Central memory CD8-positive, alpha-beta T cell (primary cell): ENCODE data around the gene C2orf15.

Source experiments
- ATAC-seq: fragments of 150-1000 bp; cut with Tn5 transposase; replicated peaks from 2 replicates; pipeline ENCODE4 v1.10.0; 2022; ENCODE audit warnings: mild to moderate bottlenecking, moderate FRiP score, moderate number of reproducible peaks; ENCODE audit not compliant: poor library complexity, severe bottlenecking; ENCODE audit errors: extremely low read depth
- DNase-seq, 2 donors: peaks; one replicate each; pipeline ENCODE4 v3.0.0; 2021; ENCODE audit warnings: low spot score in 2 of 2
- H3K27ac Mint-ChIP-seq: one replicate; pipeline ENCODE4 v1.8.0; 2022; ENCODE audit warnings: low read depth, mild to moderate bottlenecking, moderate library complexity, mixed read lengths
- H3K27me3 Mint-ChIP-seq: one replicate; pipeline ENCODE4 v1.8.0; 2022; ENCODE audit warnings: mixed read lengths
- H3K36me3 Mint-ChIP-seq: one replicate; pipeline ENCODE4 v1.8.0; 2022; ENCODE audit warnings: mild to moderate bottlenecking, moderate library complexity, mixed read lengths; ENCODE audit not compliant: insufficient read depth
- H3K4me1 Mint-ChIP-seq: one replicate; pipeline ENCODE4 v1.8.0; 2022; ENCODE audit warnings: mixed read lengths
- H3K4me3 Mint-ChIP-seq: one replicate; pipeline ENCODE4 v1.8.0; 2022; ENCODE audit warnings: mild to moderate bottlenecking, moderate library complexity, mixed read lengths
- H3K9me3 Mint-ChIP-seq: one replicate; pipeline ENCODE4 v1.8.0; 2022; ENCODE audit warnings: mixed read lengths

The C2orf15 gene

GRCh38 chr2:99140860-99141109 is 722 bp upstream of the C2orf15 start:
- no peaks in the 10 kb centered on the region for H3K27me3 Mint-ChIP-seq
- peak overlapping the region; percentile 93 for H3K4me3 Mint-ChIP-seq
- no peak for DNase-seq
- H3K9me3 Mint-ChIP-seq: no peaks in the 10 kb centered on the region
- H3K36me3 Mint-ChIP-seq: peaks cover 8% of the 10 kb centered on the region
- ATAC-seq: no peak
- peak overlapping the region; percentile 93 for H3K27ac Mint-ChIP-seq
- H3K4me1 Mint-ChIP-seq: peaks cover 30% of the 10 kb centered on the region

- DNase-seq (no peak), ATAC-seq (no peak)
- Mint-ChIP-seq H3K9me3 (no peaks in the 10 kb centered on the region), H3K4me3 (no peak overlapping the region), H3K36me3 (peaks cover 8% of the 10 kb centered on the region), H3K4me1 (peaks cover 16% of the 10 kb centered on the region), H3K27me3 (no peaks in the 10 kb centered on the region), H3K27ac (no peak overlapping the region)
Observed at GRCh38 chr2:99150706-99151105, 9.2 kb downstream of the C2orf15 start.

GRCh38 chr2:99152199-99152895 is 10.8 kb downstream of the C2orf15 start:
- Mint-ChIP-seq H3K4me1 (peaks cover 26% of the 10 kb centered on the region), H3K4me3 (no peak overlapping the region), H3K27me3 (no peaks in the 10 kb centered on the region), H3K9me3 (no peaks in the 10 kb centered on the region), H3K36me3 (peaks cover 11% of the 10 kb centered on the region), H3K27ac (no peak overlapping the region)
- ATAC-seq: no peak
- DNase-seq: no peak

- no peak for ATAC-seq
- Mint-ChIP-seq H3K36me3 (peaks cover 15% of the 10 kb centered on the region), H3K4me3 (no peak overlapping the region), H3K9me3 (no peaks in the 10 kb centered on the region), H3K27me3 (no peaks in the 10 kb centered on the region), H3K4me1 (peaks cover 37% of the 10 kb centered on the region), H3K27ac (peak overlapping the region; percentile 100)
- no peak for DNase-seq
Observed at GRCh38 chr2:99153921-99154604, 12.6 kb downstream of the C2orf15 start.

GRCh38 chr2:99154643-99155536 is 13.4 kb downstream of the C2orf15 start, which contains the start of the genes LIPT1 and TSGA10:
Gene LIPT1 (plus strand): TSS chr2:99154967. CDS start chr2:99161958, 6,991 bp downstream.
Gene TSGA10 (minus strand): TSS chr2:99154942. CDS start chr2:99109439, 45,503 bp downstream.
- Mint-ChIP-seq H3K27ac (peak within 1 kb of the TSS; percentile 100), H3K4me3 (no peak within 1 kb of the TSS), H3K9me3 (no peaks in the 10 kb centered on the region), H3K4me1 (peaks cover 45% of the 10 kb centered on the region), H3K36me3 (peaks cover 23% of the 10 kb centered on the region), H3K27me3 (no peaks in the 10 kb centered on the region)
- ATAC-seq (peak; percentile 94), DNase-seq (peak; percentile 75 to 83)

DNA sequence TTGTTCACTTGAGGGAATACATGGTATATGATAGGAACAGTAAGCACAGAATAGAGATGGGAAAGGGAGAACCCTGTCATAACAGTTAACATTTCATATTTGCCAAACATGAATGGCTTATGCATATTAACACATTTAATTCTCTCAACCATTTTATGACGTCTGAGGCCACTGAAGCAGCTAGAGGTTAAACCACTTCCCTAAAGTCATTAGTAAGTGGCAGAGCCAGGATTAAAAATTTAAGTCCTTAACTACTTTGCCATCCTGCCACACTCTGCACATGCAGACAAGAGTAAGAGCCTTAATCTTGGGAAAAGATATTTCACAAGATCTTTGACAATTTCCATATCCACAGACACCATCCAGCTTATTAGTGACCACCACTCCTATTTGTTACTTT is 15.4 kb downstream of the C2orf15 start:
- Mint-ChIP-seq H3K9me3 (no peaks in the 10 kb centered on the region), H3K36me3 (peaks cover 31% of the 10 kb centered on the region), H3K4me1 (peaks cover 45% of the 10 kb centered on the region), H3K4me3 (no peak overlapping the region), H3K27ac (peak overlapping the region; percentile 100), H3K27me3 (no peaks in the 10 kb centered on the region)
- no peak for ATAC-seq
- no peak for DNase-seq

DNA sequence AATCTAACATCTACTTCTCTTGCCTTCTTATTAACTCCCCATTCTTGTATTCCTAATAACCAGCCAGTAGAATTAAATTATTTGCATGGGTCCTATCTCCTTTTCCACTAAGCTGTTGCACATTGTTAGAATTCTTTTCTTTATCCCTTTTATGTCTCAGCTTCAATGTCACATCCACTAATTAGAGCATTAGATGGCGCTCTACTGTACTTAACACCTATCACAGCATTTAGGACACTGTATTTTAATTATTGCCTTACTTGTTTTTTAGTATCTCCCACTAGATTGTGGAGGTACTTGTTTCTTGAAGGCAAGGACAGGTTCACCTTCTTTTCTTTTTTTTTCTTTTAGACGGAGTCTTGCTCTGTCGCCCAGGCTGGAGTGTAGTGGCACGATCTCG is 17.1 kb downstream of the C2orf15 start:
- no peaks in the 10 kb centered on the region for H3K27me3 Mint-ChIP-seq
- no peaks in the 10 kb centered on the region for H3K9me3 Mint-ChIP-seq
- H3K4me3 Mint-ChIP-seq: no peak overlapping the region
- H3K27ac Mint-ChIP-seq: peak overlapping the region; percentile 66
- no peak for DNase-seq
- ATAC-seq: no peak
- H3K4me1 Mint-ChIP-seq: peaks cover 45% of the 10 kb centered on the region
- H3K36me3 Mint-ChIP-seq: peaks cover 33% of the 10 kb centered on the region

- H3K4me3 Mint-ChIP-seq: no peak overlapping the region
- H3K27me3 Mint-ChIP-seq: no peaks in the 10 kb centered on the region
- ATAC-seq (no peak), DNase-seq (no peak)
- peaks cover 37% of the 10 kb centered on the region for H3K4me1 Mint-ChIP-seq
- H3K27ac Mint-ChIP-seq: peak overlapping the region; percentile 66
- H3K9me3 Mint-ChIP-seq: no peaks in the 10 kb centered on the region
- peaks cover 34% of the 10 kb centered on the region for H3K36me3 Mint-ChIP-seq
Observed at GRCh38 chr2:99159594-99159993, 18.1 kb downstream of the C2orf15 start.

- ATAC-seq (no peak), DNase-seq (no peak)
- H3K27me3 Mint-ChIP-seq: no peaks in the 10 kb centered on the region
- H3K9me3 Mint-ChIP-seq: no peaks in the 10 kb centered on the region
- peak overlapping the region; percentile 73 for H3K27ac Mint-ChIP-seq
- H3K4me3 Mint-ChIP-seq: no peak overlapping the region
- H3K4me1 Mint-ChIP-seq: no peaks in the 10 kb centered on the region
- H3K36me3 Mint-ChIP-seq: peaks cover 40% of the 10 kb centered on the region
Observed at GRCh38 chr2:99166218-99166617, 24.7 kb downstream of the C2orf15 start.

- H3K27me3 Mint-ChIP-seq: no peaks in the 10 kb centered on the region
- DNase-seq: no peak
- no peaks in the 10 kb centered on the region for H3K9me3 Mint-ChIP-seq
- H3K27ac Mint-ChIP-seq: peak overlapping the region; percentile 78
- peaks cover 46% of the 10 kb centered on the region for H3K36me3 Mint-ChIP-seq
- no peak for ATAC-seq
- H3K4me1 Mint-ChIP-seq: peaks cover 6% of the 10 kb centered on the region
- H3K4me3 Mint-ChIP-seq: no peak overlapping the region
Observed at GRCh38 chr2:99169534-99169933, 28.0 kb downstream of the C2orf15 start.

DNA sequence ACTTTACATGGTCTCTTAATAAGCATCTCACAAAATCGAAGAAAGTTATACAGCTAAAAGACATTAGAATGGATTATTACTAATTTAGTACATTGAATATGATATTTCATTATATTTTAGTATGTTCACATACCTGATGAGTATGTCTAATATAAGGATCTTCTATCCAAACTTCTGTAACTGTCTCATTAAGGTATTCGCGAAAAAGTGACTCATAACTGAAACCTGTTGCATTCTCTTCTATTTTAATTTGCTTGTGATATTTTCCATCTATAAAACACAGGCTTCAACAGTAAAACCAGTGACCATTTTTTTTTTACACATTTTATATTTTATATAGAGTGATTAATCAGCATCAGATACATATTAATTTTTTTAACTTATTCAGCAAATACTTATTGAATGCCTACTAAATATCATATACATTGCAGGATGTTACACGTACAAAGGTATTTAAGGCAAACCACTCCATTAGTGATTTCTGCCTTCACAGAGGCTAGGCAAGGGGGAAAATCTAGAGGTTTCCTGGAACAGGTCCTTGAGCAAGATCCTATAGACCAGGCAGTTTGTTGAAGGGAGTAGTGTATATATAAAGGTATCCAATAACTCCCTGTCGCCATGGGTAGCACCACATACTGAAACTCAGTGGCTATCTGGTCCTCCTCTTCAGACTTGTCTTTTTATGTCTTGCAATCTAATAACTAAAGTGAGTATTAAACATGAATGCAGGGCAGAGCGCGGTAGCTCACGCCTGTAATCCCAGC is 30.1 kb downstream of the C2orf15 start:
- no peak overlapping the region for H3K27ac Mint-ChIP-seq
- H3K36me3 Mint-ChIP-seq: peaks cover 43% of the 10 kb centered on the region
- no peak overlapping the region for H3K4me3 Mint-ChIP-seq
- no peaks in the 10 kb centered on the region for H3K27me3 Mint-ChIP-seq
- no peaks in the 10 kb centered on the region for H3K9me3 Mint-ChIP-seq
- DNase-seq (no peak), ATAC-seq (no peak)
- peaks cover 16% of the 10 kb centered on the region for H3K4me1 Mint-ChIP-seq
